Neutrophil (primary cell): Measurements from ENCODE around the gene GAL.
"Not testable (repeated sequence)": the region's sequence is repeated elsewhere in the genome, so short reads cannot be mapped to it uniquely, and the experiment has no call there.

Source experiments
- H3K27ac ChIP-seq: fragments of 200-600 bp; sonication (generic); 2 replicates; pipeline ENCODE4 v1.5.1; 2016; ENCODE audit warnings: mild to moderate bottlenecking, moderate library complexity
- H3K27me3 ChIP-seq: fragments of 200-600 bp; sonication (generic); 2 replicates; pipeline ENCODE4 v1.6.0; 2016; ENCODE audit warnings: mild to moderate bottlenecking
- H3K36me3 ChIP-seq: fragments of 200-600 bp; sonication (generic); 2 replicates; pipeline ENCODE4 v1.5.1; 2017
- H3K4me1 ChIP-seq, 2 experiments: fragments of 200-600 bp in 1 of 2; sonication (generic) in 1 of 2; 1 replicate in 1 of 2; 2 replicates in 1 of 2; pipeline versions ENCODE4 v1.5.1 to v1.6.1; 2013 to 2016; ENCODE audit warnings: low read depth in 1 of 2, low read length in 1 of 2, mild to moderate bottlenecking in 1 of 2, moderate library complexity in 1 of 2; ENCODE audit not compliant: control insufficient read depth in 1 of 2, insufficient read depth in 1 of 2
- H3K4me3 ChIP-seq, 2 experiments: fragments of 200-600 bp in 1 of 2; sonication (generic) in 1 of 2; 1 replicate in 1 of 2; 2 replicates in 1 of 2; pipeline ENCODE4 v1.5.1; 2013 to 2016; ENCODE audit warnings: low read depth in 1 of 2, low read length in 1 of 2, mild to moderate bottlenecking in 1 of 2, moderate library complexity in 1 of 2
- H3K9me3 ChIP-seq: fragments of 200-600 bp; sonication (generic); 2 replicates; pipeline ENCODE4 v1.5.1; 2016
- TF ChIP-seq, protein P1 (sequence below): fragments of 200-600 bp; sonication (generic); IDR thresholded peaks from 2 replicates; pipeline ENCODE4 v1.5.1; 2016; ENCODE audit warnings: antibody characterized with exemption

GAL gene, protein sequence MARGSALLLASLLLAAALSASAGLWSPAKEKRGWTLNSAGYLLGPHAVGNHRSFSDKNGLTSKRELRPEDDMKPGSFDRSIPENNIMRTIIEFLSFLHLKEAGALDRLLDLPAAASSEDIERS

DNA sequence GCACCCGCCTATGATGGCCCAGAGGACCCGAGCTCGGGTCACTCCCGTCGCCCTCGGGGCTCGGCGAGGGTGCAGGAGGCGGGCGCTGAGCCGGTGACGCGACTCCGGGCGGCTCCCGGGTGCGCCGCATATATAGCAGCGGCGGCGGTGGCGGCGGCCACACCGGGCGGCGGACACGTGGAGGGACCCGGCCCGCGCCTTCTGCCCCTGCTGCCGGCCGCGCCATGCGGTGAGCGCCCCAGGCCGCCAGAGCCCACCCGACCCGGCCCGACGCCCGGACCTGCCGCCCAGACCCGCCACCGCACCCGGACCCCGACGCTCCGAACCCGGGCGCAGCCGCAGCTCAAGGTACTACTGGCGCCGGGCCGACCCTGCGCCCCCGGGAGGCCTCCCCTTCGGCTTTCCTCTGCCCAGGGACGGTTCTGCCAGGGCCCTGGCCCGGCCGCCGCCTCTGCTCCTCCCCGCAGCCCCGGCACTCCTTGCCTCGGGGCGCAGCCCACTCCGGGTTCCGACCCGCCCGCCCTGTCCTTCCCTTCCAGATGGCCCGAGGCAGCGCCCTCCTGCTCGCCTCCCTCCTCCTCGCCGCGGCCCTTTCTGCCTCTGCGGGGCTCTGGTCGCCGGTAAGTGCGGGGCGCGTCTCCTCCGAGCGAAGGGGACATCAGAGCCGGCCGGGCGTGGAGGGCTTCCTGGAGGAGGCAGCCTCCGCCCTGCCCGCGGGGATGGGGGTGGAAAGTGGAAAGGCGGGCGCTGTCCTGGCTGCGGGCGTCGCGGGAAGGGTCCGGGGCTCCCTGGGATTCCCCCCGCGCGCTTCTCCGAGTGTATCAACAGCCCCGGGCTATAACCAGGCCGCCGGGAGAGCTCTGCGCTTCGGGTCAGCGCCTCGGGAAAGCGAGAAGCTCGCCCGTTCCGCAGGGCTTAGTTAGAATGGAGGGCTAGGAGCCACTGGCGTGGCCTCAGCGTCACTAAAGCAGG, at the start of gene GAL:
Gene GAL, plus strand, starts transcription at position 160 of the 972 bp plus-strand sequence. Its CDS starts 380 bp downstream, at position 540.
- H3K36me3 ChIP-seq, result no peaks in the 10 kb centered on the region
- TF ChIP-seq, protein P1, sequence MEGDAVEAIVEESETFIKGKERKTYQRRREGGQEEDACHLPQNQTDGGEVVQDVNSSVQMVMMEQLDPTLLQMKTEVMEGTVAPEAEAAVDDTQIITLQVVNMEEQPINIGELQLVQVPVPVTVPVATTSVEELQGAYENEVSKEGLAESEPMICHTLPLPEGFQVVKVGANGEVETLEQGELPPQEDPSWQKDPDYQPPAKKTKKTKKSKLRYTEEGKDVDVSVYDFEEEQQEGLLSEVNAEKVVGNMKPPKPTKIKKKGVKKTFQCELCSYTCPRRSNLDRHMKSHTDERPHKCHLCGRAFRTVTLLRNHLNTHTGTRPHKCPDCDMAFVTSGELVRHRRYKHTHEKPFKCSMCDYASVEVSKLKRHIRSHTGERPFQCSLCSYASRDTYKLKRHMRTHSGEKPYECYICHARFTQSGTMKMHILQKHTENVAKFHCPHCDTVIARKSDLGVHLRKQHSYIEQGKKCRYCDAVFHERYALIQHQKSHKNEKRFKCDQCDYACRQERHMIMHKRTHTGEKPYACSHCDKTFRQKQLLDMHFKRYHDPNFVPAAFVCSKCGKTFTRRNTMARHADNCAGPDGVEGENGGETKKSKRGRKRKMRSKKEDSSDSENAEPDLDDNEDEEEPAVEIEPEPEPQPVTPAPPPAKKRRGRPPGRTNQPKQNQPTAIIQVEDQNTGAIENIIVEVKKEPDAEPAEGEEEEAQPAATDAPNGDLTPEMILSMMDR, result no peak
- H3K9me3 ChIP-seq, result no peaks in the 10 kb centered on the region
- H3K4me1 ChIP-seq, result peaks cover 0 to 11% of the 10 kb centered on the region in 2 experiments
- H3K27me3 ChIP-seq, result peaks cover 80% of the 10 kb centered on the region
- H3K27ac ChIP-seq, result no peak within 1 kb of the TSS
- no peak within 1 kb of the TSS for H3K4me3 ChIP-seq

DNA sequence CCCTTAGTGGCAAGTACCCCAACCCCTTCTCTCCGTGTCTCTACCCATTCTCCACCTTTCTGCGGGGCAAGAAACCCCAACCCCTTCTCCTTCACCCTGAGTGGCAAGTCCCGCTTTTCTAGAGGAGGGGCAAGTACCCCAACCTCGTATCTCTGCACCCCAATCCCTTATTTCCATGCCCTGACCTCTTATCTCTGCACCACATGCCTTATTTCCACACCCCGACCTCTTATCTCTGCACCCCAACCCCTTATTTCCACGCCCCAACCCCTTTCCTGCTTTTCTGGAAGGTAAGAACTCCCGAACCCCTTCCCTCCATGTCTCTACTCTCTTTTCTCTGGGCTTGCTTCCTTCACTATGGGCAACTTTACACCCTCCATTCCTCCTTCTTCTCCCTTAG, 49.7 kb upstream of the GAL start:
- not testable (repeated sequence) for H3K4me3 ChIP-seq, H3K9me3 ChIP-seq, H3K36me3 ChIP-seq, H3K27ac ChIP-seq, H3K27me3 ChIP-seq
- peaks cover 0 to 16% of the 10 kb centered on the region in 2 experiments for H3K4me1 ChIP-seq

DNA sequence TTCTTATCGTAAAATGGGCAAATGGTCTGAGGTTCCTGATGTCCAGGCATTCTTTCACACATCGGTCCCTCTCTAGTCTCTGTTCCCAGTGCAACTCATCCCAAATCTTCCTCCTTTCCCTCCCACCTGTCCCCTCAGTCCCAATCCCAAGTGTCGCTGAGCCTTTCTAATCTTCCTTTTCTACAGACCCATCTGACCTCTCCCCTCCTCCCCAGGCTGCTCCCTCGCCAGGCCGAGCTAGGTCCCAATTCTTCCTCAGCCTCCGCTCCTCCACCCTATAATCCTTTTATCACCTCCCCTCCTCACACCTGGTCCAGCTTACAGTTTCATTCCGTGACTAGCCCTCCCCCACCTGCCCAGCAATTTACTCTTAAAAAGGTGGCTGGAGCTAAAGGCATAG, 49.2 kb upstream of the GAL start:
- H3K27ac ChIP-seq, H3K4me3 ChIP-seq, H3K36me3 ChIP-seq, H3K27me3 ChIP-seq, H3K9me3 ChIP-seq: not testable (repeated sequence)
- H3K4me1 ChIP-seq, result peaks cover 0 to 16% of the 10 kb centered on the region in 2 experiments

DNA sequence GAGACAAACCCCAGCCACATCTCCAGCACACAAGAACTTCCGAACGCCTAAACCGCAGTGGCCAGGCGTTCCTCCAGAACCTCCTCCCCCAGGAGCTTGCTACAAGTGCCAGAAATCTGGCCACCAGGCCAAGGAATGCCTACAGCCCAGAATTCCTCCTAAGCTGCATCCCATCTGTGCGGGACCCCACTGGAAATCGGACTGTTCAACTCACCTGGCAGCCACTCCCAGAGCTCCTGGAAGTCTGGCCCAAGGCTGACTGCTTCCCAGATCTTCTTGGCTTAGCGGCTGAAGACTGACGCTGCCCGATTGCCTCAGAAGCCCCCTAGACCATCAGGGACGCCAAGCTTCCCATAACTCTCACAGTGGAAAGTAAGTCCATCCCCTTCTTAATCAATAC, 48.5 kb upstream of the GAL start:
- not testable (repeated sequence) for H3K27me3 ChIP-seq, H3K36me3 ChIP-seq, H3K4me3 ChIP-seq, H3K27ac ChIP-seq, H3K9me3 ChIP-seq
- peaks cover 0 to 16% of the 10 kb centered on the region in 2 experiments for H3K4me1 ChIP-seq

DNA sequence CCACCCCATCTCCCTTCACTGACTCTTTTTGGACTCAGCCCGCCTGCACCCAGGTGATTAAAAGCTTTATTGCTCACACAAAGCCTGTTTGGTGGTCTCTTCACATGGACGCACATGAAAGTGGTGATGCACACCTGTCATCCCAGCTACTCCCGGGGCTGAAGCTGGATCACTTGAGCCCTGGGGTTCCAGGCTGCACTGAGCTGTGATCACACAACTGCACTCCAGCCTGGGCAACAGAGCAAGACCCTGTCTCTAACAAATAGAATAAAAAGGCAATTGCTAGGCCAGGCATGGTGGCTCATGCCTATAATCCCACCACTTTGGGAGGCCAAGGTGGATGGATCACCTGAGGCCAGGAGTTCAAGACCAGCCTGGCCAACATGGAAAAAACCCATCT, 45.0 kb upstream of the GAL start:
- not testable (repeated sequence) for H3K4me3 ChIP-seq, H3K36me3 ChIP-seq, H3K9me3 ChIP-seq, H3K27ac ChIP-seq, H3K27me3 ChIP-seq
- H3K4me1 ChIP-seq, result peaks cover 0 to 16% of the 10 kb centered on the region in 2 experiments

DNA sequence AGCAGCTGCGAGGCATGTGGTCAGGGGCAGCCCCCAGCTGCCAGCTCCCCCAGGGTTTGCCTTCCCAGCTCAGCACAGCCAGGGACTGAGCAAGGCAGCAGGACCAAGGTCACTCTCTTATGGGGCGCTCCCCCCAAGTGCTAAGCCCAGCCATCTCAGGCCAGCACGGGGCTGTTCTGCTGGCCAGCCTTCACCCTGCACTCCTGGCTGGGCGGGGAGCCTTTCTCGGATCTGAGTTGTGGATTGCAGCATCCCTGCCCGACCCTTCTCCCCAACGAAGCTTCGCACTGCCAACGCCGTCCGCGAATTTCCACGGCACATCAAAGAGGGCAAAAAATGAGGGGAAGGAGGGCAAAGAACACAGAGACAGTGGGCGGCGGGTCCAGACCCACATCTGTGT, 42.5 kb upstream of the GAL start:
- peaks cover under 1% of the 10 kb centered on the region for H3K27me3 ChIP-seq
- H3K9me3 ChIP-seq, result peaks cover 1% of the 10 kb centered on the region
- H3K4me3 ChIP-seq, result no peak overlapping the region
- no peak overlapping the region for H3K27ac ChIP-seq
- peaks cover 0 to 4% of the 10 kb centered on the region in 2 experiments for H3K4me1 ChIP-seq
- TF ChIP-seq, protein P1, result no peak
- no peaks in the 10 kb centered on the region for H3K36me3 ChIP-seq

DNA sequence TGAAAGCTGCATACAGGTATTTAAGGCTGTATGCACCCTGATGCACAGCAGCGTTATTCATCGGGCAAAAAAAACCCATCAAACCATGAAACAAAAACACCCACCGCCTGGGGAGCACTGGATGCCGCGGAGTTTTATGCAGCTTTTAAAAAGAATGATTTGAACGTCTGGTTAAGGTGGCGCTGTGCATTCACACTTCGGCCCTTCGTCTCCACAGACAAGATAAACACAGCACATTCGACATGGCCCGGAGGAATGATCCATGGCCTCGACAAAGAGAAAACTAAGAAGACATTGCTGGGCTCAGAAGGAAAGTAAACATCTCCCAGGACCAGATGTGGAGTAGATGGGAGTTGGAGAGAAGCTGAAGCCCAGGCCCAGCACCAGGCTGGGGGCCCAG, 40.8 kb upstream of the GAL start:
- Histone ChIP-seq H3K4me3 (no peak overlapping the region), H3K4me1 (no peaks in the 10 kb centered on the region), H3K27me3 (peaks cover 16% of the 10 kb centered on the region), H3K9me3 (peaks cover 5% of the 10 kb centered on the region), H3K27ac (no peak overlapping the region), H3K36me3 (no peaks in the 10 kb centered on the region)
- TF ChIP-seq, protein P1, result no peak
